NCI-H1092 treated with DMSO at 0.1 percent for 48 hours (cell line): Measurements from ENCODE around the gene SYT5.

ENCODE experiments used
- DNase-seq: peaks from one replicate; lab custom pipeline; 2025; lab: John Stamatoyannopoulos, UW

The SYT5 gene

GRCh38 chr19:55146705-55147273 is 33.3 kb downstream of the SYT5 start:
- DNase-seq: no peak

GRCh38 chr19:55146078-55146704 is 33.9 kb downstream of the SYT5 start:
- DNase-seq: no peak

GRCh38 chr19:55145232-55145631 is 34.9 kb downstream of the SYT5 start:
- DNase-seq: no peak

GRCh38 chr19:55141696-55142095 is 38.4 kb downstream of the SYT5 start:
- no peak for DNase-seq

GRCh38 chr19:55137915-55138314 is 42.2 kb downstream of the SYT5 start:
- DNase-seq: no peak

GRCh38 chr19:55136399-55137102 is 43.5 kb downstream of the SYT5 start:
- DNase-seq: no peak

GRCh38 chr19:55134736-55135135 is 45.4 kb downstream of the SYT5 start:
- no peak for DNase-seq

- no peak for DNase-seq
Measured at GRCh38 chr19:55133639-55134444, 46.2 kb downstream of the SYT5 start.

GRCh38 chr19:55132453-55133129 is 47.5 kb downstream of the SYT5 start:
- no peak for DNase-seq

GRCh38 chr19:55131421-55131820 is 48.7 kb downstream of the SYT5 start:
- no peak for DNase-seq
